Liver (tissue), 9 donors: ENCODE measurements around the gene EFEMP2. TPM values are rescaled to one million over a fixed set of nuclear protein-coding genes. Genes with fewer than 3 reads are reported as not detected.

Source experiments
- DNase-seq: peaks from one replicate; pipeline ENCODE4 v3.0.0-alpha.2; 2017; ENCODE audit warnings: low spot score
- H3K27ac ChIP-seq, 2 donors: one replicate each; pipeline ENCODE4 v1.7.0; 2013; ENCODE audit warnings: inconsistent platforms in 2 of 2, low read length in 2 of 2, control low read depth in 1 of 2, low read depth in 1 of 2, mild to moderate bottlenecking in 1 of 2
- H3K27me3 ChIP-seq, 4 donors: one replicate each; pipeline versions ENCODE4 v1.6.1 to v1.7.0; 2013; ENCODE audit warnings: low read length in 3 of 4, inconsistent platforms in 1 of 4, mild to moderate bottlenecking in 1 of 4, moderate library complexity in 1 of 4; ENCODE audit not compliant: control insufficient read depth in 4 of 4, insufficient read depth in 4 of 4
- H3K36me3 ChIP-seq, 4 donors: one replicate each; pipeline versions ENCODE4 v1.6.1 to v1.7.0; 2013; ENCODE audit warnings: low read length in 3 of 4, mild to moderate bottlenecking in 3 of 4, low read depth in 1 of 4, moderate library complexity in 1 of 4; ENCODE audit not compliant: control insufficient read depth in 4 of 4, insufficient read depth in 3 of 4
- H3K4me1 ChIP-seq, 4 donors: one replicate each; pipeline versions ENCODE4 v1.6.1 to v1.7.0; 2013; ENCODE audit warnings: low read length in 3 of 4, mild to moderate bottlenecking in 3 of 4, moderate library complexity in 1 of 4; ENCODE audit not compliant: control insufficient read depth in 4 of 4, insufficient read depth in 4 of 4
- H3K4me3 ChIP-seq, 3 donors: one replicate each; pipeline versions ENCODE4 v1.6.1 to v1.7.0; 2013; ENCODE audit warnings: low read length in 3 of 3, control low read depth in 1 of 3, low read depth in 1 of 3, mild to moderate bottlenecking in 1 of 3
- H3K9ac ChIP-seq, 2 donors: one replicate each; pipeline ENCODE4 v1.7.0; 2013; ENCODE audit warnings: low read length in 2 of 2, mild to moderate bottlenecking in 2 of 2, moderate library complexity in 2 of 2, control low read depth in 1 of 2, low read depth in 1 of 2
- H3K9me3 ChIP-seq, 4 donors: one replicate each; pipeline versions ENCODE4 v1.6.1 to v1.7.0; 2013; ENCODE audit warnings: low read length in 3 of 4; ENCODE audit not compliant: control insufficient read depth in 4 of 4
- ATF3 ChIP-seq: IDR thresholded peaks from 2 replicates; pipeline ENCODE4 v1.6.1; 2016; ENCODE audit warnings: antibody characterized with exemption
- CTCF ChIP-seq: fragments of 150-350 bp; IDR thresholded peaks from 2 replicates; pipeline ENCODE4 v1.5.1; 2017; ENCODE audit warnings: improper control_type of control experiment, low read depth, low read length; ENCODE audit not compliant: missing input control
- FOXA1 ChIP-seq: IDR thresholded peaks from 2 replicates; pipeline ENCODE4 v1.6.1; 2016; ENCODE audit warnings: antibody characterized with exemption
- FOXA2 ChIP-seq: IDR thresholded peaks from 2 replicates; pipeline ENCODE4 v1.6.1; 2016; ENCODE audit warnings: antibody characterized with exemption
- HNF4A ChIP-seq, 2 donors: conservative IDR thresholded peaks; 2 replicates each; pipeline ENCODE4 v1.6.1; 2016; ENCODE audit warnings: antibody characterized with exemption in 2 of 2, mild to moderate bottlenecking in 2 of 2
- HNF4G ChIP-seq: IDR thresholded peaks from 2 replicates; pipeline ENCODE4 v1.6.1; 2016; ENCODE audit warnings: antibody characterized with exemption
- JUND ChIP-seq, 2 donors: IDR thresholded peaks; 2 replicates each; pipeline ENCODE4 v1.6.1; 2016; ENCODE audit warnings: antibody characterized with exemption in 2 of 2
- MAX ChIP-seq: IDR thresholded peaks from 2 replicates; pipeline ENCODE4 v1.6.1; 2016; ENCODE audit warnings: antibody characterized with exemption
- RAD21 ChIP-seq, 2 donors: IDR thresholded peaks; 2 replicates each; pipeline ENCODE4 v1.6.1; 2016; ENCODE audit warnings: antibody characterized with exemption in 2 of 2, mild to moderate bottlenecking in 2 of 2
- RXRA ChIP-seq, 2 donors: IDR thresholded peaks; 2 replicates each; pipeline ENCODE4 v1.6.1; 2017 to 2018; ENCODE audit warnings: antibody characterized with exemption in 2 of 2, mild to moderate bottlenecking in 1 of 2
- YY1 ChIP-seq: IDR thresholded peaks from 2 replicates; pipeline ENCODE4 v1.6.1; 2016; ENCODE audit warnings: antibody characterized with exemption, mild to moderate bottlenecking
- ZBTB33 ChIP-seq: IDR thresholded peaks from 2 replicates; pipeline ENCODE4 v1.6.1; 2016; ENCODE audit warnings: antibody characterized with exemption
- WGBS: extraction: QIAGEN DNeasy Blood & Tissue Kit; methylation state at CpG from one replicate; pipeline ENCODE4 v1.1.7; 2013; 5-methylcytosine and 5-hydroxymethylcytosine counted together
- polyA plus RNA-seq, 2 donors: library from polyadenylated mRNA; stranded (reverse) in 1 of 2; unstranded in 1 of 2; fragments of 200-250 nt in 1 of 2; fragments of >200 nt in 1 of 2; fragmentation: Nextera tagmentation in 1 of 2; extraction: Ambion mirVana in 1 of 2; gene quantifications; one replicate each; pipeline versions ENCODE4 v1.2.1 to v1.2.3, GENCODE V29; 2013 to 2015
- total RNA-seq, 2 donors: library from RNA; depleted of rRNA; stranded (reverse); fragments of >200 nt; gene quantifications; one replicate each; pipeline ENCODE4 v1.2.3, GENCODE V29; 2014
- donor health status: healthy.
- donor health status: healthy.
- donor health status: healthy.
- donor health status: healthy.
- donor health status: healthy.

EFEMP2 gene
- total and polyA plus RNA-seq, 4 donors, result 5.0 to 10.7 (median 5.3) TPM

- DNase-seq, result no peak
- H3K9ac ChIP-seq, result no peak overlapping the region
- no peak overlapping the region for H3K4me3 ChIP-seq
- no peak overlapping the region for H3K27ac ChIP-seq
- peaks cover 0 to 7% (median 2%) of the 10 kb centered on the region in 4 donors for H3K9me3 ChIP-seq
- peaks cover 13 to 38% (median 20%) of the 10 kb centered on the region in 4 donors for H3K36me3 ChIP-seq
- TF ChIP-seq YY1 (no peak), CTCF (no peak)
- WGBS, result 93% methylated on average over 14 of the region's 14 CpGs
- peaks cover 0 to 11% (median 4%) of the 10 kb centered on the region in 4 donors for H3K4me1 ChIP-seq
- no peaks in the 10 kb centered on the region for H3K27me3 ChIP-seq
Measured at GRCh38 chr11:65851083-65851579, 21.5 kb downstream of the EFEMP2 start.

GRCh38 chr11:65850217-65851082 lies 22.1 kb downstream of the EFEMP2 start:
- H3K27ac ChIP-seq, result no peak overlapping the region
- H3K36me3 ChIP-seq, result peaks cover 13 to 31% (median 16%) of the 10 kb centered on the region in 4 donors
- no peak overlapping the region for H3K9ac ChIP-seq
- WGBS, result 81% methylated on average over 20 of the region's 20 CpGs
- H3K9me3 ChIP-seq, result peaks cover 0 to 7% (median 2%) of the 10 kb centered on the region in 4 donors
- H3K4me1 ChIP-seq, result peaks cover 0 to 4% (median under 1%) of the 10 kb centered on the region in 4 donors
- no peak overlapping the region for H3K4me3 ChIP-seq
- no peaks in the 10 kb centered on the region for H3K27me3 ChIP-seq
- DNase-seq, result no peak
- no peak for TF ChIP-seq FOXA1
- no peak for TF ChIP-seq RXRA (IDR thresholded peaks at IDR 0.05)
- TF ChIP-seq YY1, result no peak
- TF ChIP-seq HNF4A (conservative IDR thresholded peaks at IDR 0.05), result no peak
- TF ChIP-seq JUND (IDR thresholded peaks at IDR 0.05), result no peak
- TF ChIP-seq RAD21 (IDR thresholded peaks at IDR 0.05), result no peak
- no peak for TF ChIP-seq ATF3
- no peak for TF ChIP-seq ZBTB33
- TF ChIP-seq MAX, result no peak

- TF ChIP-seq YY1 (no peak), ATF3 (no peak), FOXA2 (no peak), MAX (no peak), HNF4A (conservative IDR thresholded peaks at IDR 0.05) (no peak), HNF4G (no peak), ZBTB33 (no peak)
- H3K36me3 ChIP-seq, result peaks cover 9 to 25% (median 13%) of the 10 kb centered on the region in 4 donors
- 56% methylated on average over 16 of the region's 16 CpGs for WGBS
Measured at GRCh38 chr11:65849771-65850216, 22.8 kb downstream of the EFEMP2 start.

More at GRCh38 chr11:65849771-65850216, 22.8 kb downstream of the EFEMP2 start:
- no peaks in the 10 kb centered on the region for H3K27me3 ChIP-seq
- no peak for DNase-seq
- peaks cover 0 to 7% (median 2%) of the 10 kb centered on the region in 4 donors for H3K9me3 ChIP-seq
- H3K27ac ChIP-seq, result no peak overlapping the region
- H3K4me3 ChIP-seq, result no peak overlapping the region
- no peaks in the 10 kb centered on the region for H3K4me1 ChIP-seq
- no peak overlapping the region for H3K9ac ChIP-seq
